Breast epithelium (tissue), 3 donors: ENCODE results near the gene CDK19.

Experiments
- CTCF ChIP-seq, 3 donors: fragments of 450-650 bp; IDR thresholded peaks; one replicate each; pipeline ENCODE4 v1.5.1; 2016 to 2017; ENCODE audit warnings: antibody characterized with exemption in 3 of 3, mild to moderate bottlenecking in 3 of 3, moderate library complexity in 3 of 3
- POLR2A ChIP-seq: fragments of 450-650 bp; IDR thresholded peaks from one replicate; pipeline ENCODE4 v1.6.1; 2016; ENCODE audit warnings: antibody characterized with exemption, mild to moderate bottlenecking, moderate library complexity

GRCh38 chr6:110560239-110561007, 254.8 kb downstream of the CDK19 start:
- TF ChIP-seq POLR2A (no peak), CTCF (IDR thresholded peaks at IDR 0.05) (no peak)
